ENCODE results near the gene SIK3. TPM values are rescaled to one million over a fixed set of nuclear protein-coding genes. Genes with fewer than 3 reads are reported as not detected.

The SIK3 gene
- polyA plus RNA-seq, 3 donors from 2014 or later = 3.7 to 26.2 (median 16.5) TPM

- Mint-ChIP-seq H3K4me3 (no peak overlapping the region), H3K27me3 (ENCODE audit: low read depth in 3 of 3) (no peaks in the 10 kb centered on the region), H3K27ac (no peak overlapping the region), H3K9me3 (no peaks in the 10 kb centered on the region), H3K4me1 (no peaks in the 10 kb centered on the region), H3K36me3 (no peaks in the 10 kb centered on the region)
- no peak for DNase-seq
These were observed 269.4 kb downstream of the SIK3 start for GRCh38 chr11:116828632-116829524.

GRCh38 chr11:116827461-116827860 is 270.8 kb downstream of the SIK3 start:
- no peaks in the 10 kb centered on the region for H3K36me3 Mint-ChIP-seq
- no peaks in the 10 kb centered on the region for H3K27me3 Mint-ChIP-seq (ENCODE audit: low read depth in 3 of 3)
- no peak overlapping the region for H3K4me3 Mint-ChIP-seq
- no peak for DNase-seq
- no peaks in the 10 kb centered on the region for H3K9me3 Mint-ChIP-seq
- no peaks in the 10 kb centered on the region for H3K4me1 Mint-ChIP-seq
- H3K27ac Mint-ChIP-seq = no peak overlapping the region

- Mint-ChIP-seq H3K27ac (no peak overlapping the region), H3K36me3 (no peaks in the 10 kb centered on the region), H3K9me3 (no peaks in the 10 kb centered on the region), H3K4me3 (no peak overlapping the region), H3K4me1 (no peaks in the 10 kb centered on the region), H3K27me3 (ENCODE audit: low read depth in 3 of 3) (no peaks in the 10 kb centered on the region)
- no peak for DNase-seq
These were observed 271.3 kb downstream of the SIK3 start for GRCh38 chr11:116826751-116827431.

GRCh38 chr11:116825854-116826750 is 272.1 kb downstream of the SIK3 start:
- H3K4me1 Mint-ChIP-seq = no peaks in the 10 kb centered on the region
- no peak overlapping the region for H3K27ac Mint-ChIP-seq
- DNase-seq = no peak
- no peak overlapping the region for H3K4me3 Mint-ChIP-seq
- no peaks in the 10 kb centered on the region for H3K9me3 Mint-ChIP-seq
- H3K27me3 Mint-ChIP-seq (ENCODE audit: low read depth in 3 of 3) = no peaks in the 10 kb centered on the region
- no peaks in the 10 kb centered on the region for H3K36me3 Mint-ChIP-seq

- Mint-ChIP-seq H3K27ac (no peak overlapping the region), H3K4me1 (no peaks in the 10 kb centered on the region), H3K27me3 (ENCODE audit: low read depth in 3 of 3) (no peaks in the 10 kb centered on the region), H3K4me3 (no peak overlapping the region), H3K9me3 (no peaks in the 10 kb centered on the region), H3K36me3 (no peaks in the 10 kb centered on the region)
- no peak for DNase-seq
These were observed 272.8 kb downstream of the SIK3 start for GRCh38 chr11:116825434-116825833.

GRCh38 chr11:116823031-116823843 is 275.0 kb downstream of the SIK3 start, which contains the start of gene APOA4:
TSS of gene APOA4 (minus strand) at chr11:116823304. CDS start at chr11:116823191, 113 bp downstream.
- H3K4me1 Mint-ChIP-seq = no peaks in the 10 kb centered on the region
- no peaks in the 10 kb centered on the region for H3K27me3 Mint-ChIP-seq (ENCODE audit: low read depth in 3 of 3)
- H3K27ac Mint-ChIP-seq = no peak within 1 kb of the TSS
- H3K9me3 Mint-ChIP-seq = no peaks in the 10 kb centered on the region
- H3K36me3 Mint-ChIP-seq = no peaks in the 10 kb centered on the region
- DNase-seq = no peak
- H3K4me3 Mint-ChIP-seq = no peak within 1 kb of the TSS

GRCh38 chr11:116822575-116822974 is 275.7 kb downstream of the SIK3 start:
- H3K36me3 Mint-ChIP-seq = no peaks in the 10 kb centered on the region
- DNase-seq = no peak
- H3K9me3 Mint-ChIP-seq = no peaks in the 10 kb centered on the region
- H3K4me1 Mint-ChIP-seq = no peaks in the 10 kb centered on the region
- H3K27ac Mint-ChIP-seq = no peak overlapping the region
- no peaks in the 10 kb centered on the region for H3K27me3 Mint-ChIP-seq (ENCODE audit: low read depth in 3 of 3)
- no peak overlapping the region for H3K4me3 Mint-ChIP-seq

- no peaks in the 10 kb centered on the region for H3K9me3 Mint-ChIP-seq
- no peaks in the 10 kb centered on the region for H3K4me1 Mint-ChIP-seq
- no peak overlapping the region for H3K27ac Mint-ChIP-seq
- DNase-seq = no peak
- no peaks in the 10 kb centered on the region for H3K36me3 Mint-ChIP-seq
- H3K4me3 Mint-ChIP-seq = no peak overlapping the region
- no peaks in the 10 kb centered on the region for H3K27me3 Mint-ChIP-seq (ENCODE audit: low read depth in 3 of 3)
These were observed 276.9 kb downstream of the SIK3 start for GRCh38 chr11:116821050-116821918.

GRCh38 chr11:116819049-116819448 is 279.2 kb downstream of the SIK3 start:
- Mint-ChIP-seq H3K27me3 (ENCODE audit: low read depth in 3 of 3) (no peaks in the 10 kb centered on the region), H3K36me3 (no peaks in the 10 kb centered on the region), H3K4me1 (no peaks in the 10 kb centered on the region), H3K4me3 (no peak overlapping the region), H3K27ac (no peak overlapping the region), H3K9me3 (no peaks in the 10 kb centered on the region)
- DNase-seq = no peak

- H3K36me3 Mint-ChIP-seq = no peaks in the 10 kb centered on the region
- no peak for DNase-seq
- H3K27me3 Mint-ChIP-seq (ENCODE audit: low read depth in 3 of 3) = no peaks in the 10 kb centered on the region
- no peak overlapping the region for H3K4me3 Mint-ChIP-seq
- peaks cover 0 to 4% of the 10 kb centered on the region in 2 donors for H3K4me1 Mint-ChIP-seq
- no peaks in the 10 kb centered on the region for H3K9me3 Mint-ChIP-seq
- H3K27ac Mint-ChIP-seq = no peak overlapping the region
These were observed 283.7 kb downstream of the SIK3 start for GRCh38 chr11:116814502-116814901.

- peaks cover 0 to 4% of the 10 kb centered on the region in 2 donors for H3K4me1 Mint-ChIP-seq
- no peaks in the 10 kb centered on the region for H3K27me3 Mint-ChIP-seq (ENCODE audit: low read depth in 3 of 3)
- DNase-seq = no peak
- no peaks in the 10 kb centered on the region for H3K36me3 Mint-ChIP-seq
- H3K9me3 Mint-ChIP-seq = no peaks in the 10 kb centered on the region
- no peak overlapping the region for H3K4me3 Mint-ChIP-seq
- H3K27ac Mint-ChIP-seq = no peak overlapping the region
These were observed 284.3 kb downstream of the SIK3 start for GRCh38 chr11:116813781-116814471.

- Mint-ChIP-seq H3K4me3 (no peak overlapping the region), H3K27me3 (ENCODE audit: low read depth in 3 of 3) (no peaks in the 10 kb centered on the region), H3K4me1 (peaks cover 0 to 4% of the 10 kb centered on the region in 2 donors), H3K36me3 (no peaks in the 10 kb centered on the region), H3K9me3 (no peaks in the 10 kb centered on the region), H3K27ac (no peak overlapping the region)
- DNase-seq = no peak
These were observed 285.1 kb downstream of the SIK3 start for GRCh38 chr11:116813170-116813569.

Data from immature natural killer cell (primary cell).